ENCODE data around the gene UBE2Z.

Gene UBE2Z

GRCh38 chr17:48970865-48971687, 62.9 kb downstream of the UBE2Z start:
- TF ChIP-seq CTCF (IDR thresholded peaks at IDR 0.05; ENCODE audit: unreplicated experiment in 3 of 3), result no peak
- H3K9me3 Mint-ChIP-seq, result no peaks in the 10 kb centered on the region
- no peaks in the 10 kb centered on the region for H3K36me3 Mint-ChIP-seq (ENCODE audit: low read depth)
- peaks cover 21% of the 10 kb centered on the region for H3K4me1 Mint-ChIP-seq
- no peak overlapping the region for H3K4me3 Mint-ChIP-seq
- H3K27ac Mint-ChIP-seq, result peak overlapping the region; percentile 25 to 55 (median 28)
- peaks cover 19% of the 10 kb centered on the region for H3K27me3 Mint-ChIP-seq (ENCODE audit: low read depth)

GRCh38 chr17:48972749-48973097, 64.5 kb downstream of the UBE2Z start:
- H3K27me3 Mint-ChIP-seq (ENCODE audit: low read depth), result peaks cover 22% of the 10 kb centered on the region
- no peaks in the 10 kb centered on the region for H3K36me3 Mint-ChIP-seq (ENCODE audit: low read depth)
- TF ChIP-seq CTCF (IDR thresholded peaks at IDR 0.05; ENCODE audit: unreplicated experiment in 3 of 3), result no peak
- H3K4me3 Mint-ChIP-seq, result peak overlapping the region in 1 of 3 experiments; percentile 5
- H3K4me1 Mint-ChIP-seq, result peaks cover 21% of the 10 kb centered on the region
- H3K9me3 Mint-ChIP-seq, result no peaks in the 10 kb centered on the region
- peak overlapping the region; percentile 17 to 93 (median 88) for H3K27ac Mint-ChIP-seq

GRCh38 chr17:48973806-48974205, 65.6 kb downstream of the UBE2Z start:
- Mint-ChIP-seq H3K36me3 (ENCODE audit: low read depth) (no peaks in the 10 kb centered on the region), H3K27me3 (ENCODE audit: low read depth) (peaks cover 17% of the 10 kb centered on the region)

More at GRCh38 chr17:48973806-48974205, 65.6 kb downstream of the UBE2Z start:
- Mint-ChIP-seq H3K4me1 (peaks cover 21% of the 10 kb centered on the region), H3K9me3 (no peaks in the 10 kb centered on the region), H3K27ac (no peak overlapping the region), H3K4me3 (no peak overlapping the region)
- TF ChIP-seq CTCF (IDR thresholded peaks at IDR 0.05; ENCODE audit: unreplicated experiment in 3 of 3), result no peak
